Measurements from ENCODE around the gene TNNT1.
"Not testable (repeated sequence)": the region's sequence is repeated elsewhere in the genome, so short reads cannot be mapped to it uniquely, and the experiment has no call there.

DNA sequence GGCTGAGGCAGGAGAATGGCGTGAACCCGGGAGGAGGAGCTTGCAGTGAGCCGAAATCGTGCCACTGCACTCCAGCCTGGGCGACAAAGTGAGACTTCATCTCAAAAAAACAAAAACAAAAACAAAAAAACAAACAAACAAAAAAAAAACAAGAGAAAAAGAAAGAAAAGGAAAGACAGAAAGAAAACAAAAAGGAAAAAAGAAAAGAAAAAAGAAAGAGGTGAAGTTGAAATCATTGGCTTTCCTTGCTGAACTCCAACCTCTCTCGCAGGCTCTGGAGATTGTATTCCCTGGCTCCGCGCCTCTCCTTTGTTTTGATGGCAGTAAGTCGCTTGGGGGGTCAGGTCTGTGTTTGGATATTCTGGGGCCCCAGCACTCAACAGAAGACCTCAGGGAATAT, 23.3 kb upstream of the TNNT1 start:
- not testable (repeated sequence) for TF ChIP-seq EZH2 (optimal IDR thresholded peaks at IDR 0.05; ENCODE audit: low read depth, low read length); EZH2phosphoT487 (IDR thresholded peaks at IDR 0.05; ENCODE audit: low read length)
- TF ChIP-seq, protein P1, sequence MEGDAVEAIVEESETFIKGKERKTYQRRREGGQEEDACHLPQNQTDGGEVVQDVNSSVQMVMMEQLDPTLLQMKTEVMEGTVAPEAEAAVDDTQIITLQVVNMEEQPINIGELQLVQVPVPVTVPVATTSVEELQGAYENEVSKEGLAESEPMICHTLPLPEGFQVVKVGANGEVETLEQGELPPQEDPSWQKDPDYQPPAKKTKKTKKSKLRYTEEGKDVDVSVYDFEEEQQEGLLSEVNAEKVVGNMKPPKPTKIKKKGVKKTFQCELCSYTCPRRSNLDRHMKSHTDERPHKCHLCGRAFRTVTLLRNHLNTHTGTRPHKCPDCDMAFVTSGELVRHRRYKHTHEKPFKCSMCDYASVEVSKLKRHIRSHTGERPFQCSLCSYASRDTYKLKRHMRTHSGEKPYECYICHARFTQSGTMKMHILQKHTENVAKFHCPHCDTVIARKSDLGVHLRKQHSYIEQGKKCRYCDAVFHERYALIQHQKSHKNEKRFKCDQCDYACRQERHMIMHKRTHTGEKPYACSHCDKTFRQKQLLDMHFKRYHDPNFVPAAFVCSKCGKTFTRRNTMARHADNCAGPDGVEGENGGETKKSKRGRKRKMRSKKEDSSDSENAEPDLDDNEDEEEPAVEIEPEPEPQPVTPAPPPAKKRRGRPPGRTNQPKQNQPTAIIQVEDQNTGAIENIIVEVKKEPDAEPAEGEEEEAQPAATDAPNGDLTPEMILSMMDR (IDR thresholded peaks at IDR 0.05; ENCODE audit: low read length), result not testable (repeated sequence)
